Stimulated activated CD4-positive, alpha-beta T cell treated with anti-CD3 and anti-CD28 coated beads, Interleukin-2, amount 100 ng/mL, for 48 hours (primary cell): ENCODE measurements around the gene ARHGAP19.

Experiments used
- DNase-seq, 2 donors: peaks; one replicate each; pipeline ENCODE4 v3.0.0-alpha.2; 2020

The ARHGAP19 gene

GRCh38 chr10:97190450-97190849 is 102.0 kb downstream of the ARHGAP19 start:
- no peak for DNase-seq

DNA sequence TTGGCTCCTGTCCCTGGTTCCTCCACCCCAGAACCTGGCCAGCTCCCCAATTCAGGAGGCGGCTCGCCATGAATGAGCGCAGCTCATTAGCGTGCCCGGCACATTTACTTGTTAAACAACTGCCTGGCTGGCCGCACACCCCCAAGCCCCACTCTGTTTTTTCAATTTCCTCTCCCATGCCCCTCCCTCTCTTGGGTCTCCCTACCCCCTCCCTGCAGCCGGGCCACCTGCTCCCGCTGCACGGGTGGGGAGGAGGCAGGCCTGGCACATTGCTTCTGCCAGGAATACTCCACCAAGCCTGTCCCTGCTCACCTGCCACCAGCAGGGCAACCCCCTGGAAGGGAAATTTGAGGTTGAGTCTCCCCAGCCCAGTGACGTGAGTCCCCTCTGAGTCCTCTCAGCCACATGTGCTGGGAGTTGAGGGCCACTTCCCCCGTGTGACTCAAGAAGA is 104.2 kb downstream of the ARHGAP19 start:
- DNase-seq: no peak

GRCh38 chr10:97186911-97187310 is 105.5 kb downstream of the ARHGAP19 start:
- no peak for DNase-seq

DNA sequence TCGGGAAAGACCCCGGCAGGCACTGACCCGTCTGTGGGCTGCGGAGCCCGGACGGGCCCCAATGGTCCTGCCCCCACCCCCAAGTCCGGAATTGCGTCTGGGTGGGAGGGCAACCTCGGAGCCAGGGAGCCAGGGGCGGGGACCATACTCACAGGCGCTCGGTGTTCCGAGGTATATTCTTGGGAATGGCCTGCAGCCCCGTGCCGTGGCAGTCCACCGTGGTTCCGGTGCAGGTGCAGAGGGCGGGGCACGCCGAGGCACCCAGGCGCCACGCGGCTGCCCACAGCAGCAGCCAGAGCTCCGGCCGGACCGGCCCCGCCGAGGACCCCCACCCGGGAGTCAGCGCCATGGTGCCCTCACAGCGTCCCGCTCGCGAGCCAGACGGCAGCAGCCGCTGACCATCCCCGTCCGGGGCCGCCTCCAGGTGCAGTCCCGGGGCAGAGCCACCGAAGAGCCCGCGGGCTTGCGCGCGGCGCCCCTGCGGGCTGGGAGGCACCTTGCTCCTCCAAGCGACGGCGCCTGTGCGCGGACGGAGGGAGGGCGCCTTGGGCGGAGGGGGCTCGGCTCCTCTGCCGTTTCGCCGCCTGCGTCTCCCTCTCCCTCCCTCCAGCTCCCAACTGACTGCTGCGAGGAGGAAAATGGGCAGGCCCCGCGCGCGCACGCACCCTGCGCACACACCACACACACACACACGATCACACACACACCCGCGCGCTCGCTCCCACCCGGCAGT is 106.9 kb downstream of the ARHGAP19 start, which contains the start of gene SLIT1:
SLIT1 (minus strand) TSS at position 634 of the 733 bp plus-strand sequence; CDS start at position 349, 285 bp downstream.
- no peak for DNase-seq

GRCh38 chr10:97184971-97185325 is 107.5 kb downstream of the ARHGAP19 start:
- DNase-seq: no peak

DNA sequence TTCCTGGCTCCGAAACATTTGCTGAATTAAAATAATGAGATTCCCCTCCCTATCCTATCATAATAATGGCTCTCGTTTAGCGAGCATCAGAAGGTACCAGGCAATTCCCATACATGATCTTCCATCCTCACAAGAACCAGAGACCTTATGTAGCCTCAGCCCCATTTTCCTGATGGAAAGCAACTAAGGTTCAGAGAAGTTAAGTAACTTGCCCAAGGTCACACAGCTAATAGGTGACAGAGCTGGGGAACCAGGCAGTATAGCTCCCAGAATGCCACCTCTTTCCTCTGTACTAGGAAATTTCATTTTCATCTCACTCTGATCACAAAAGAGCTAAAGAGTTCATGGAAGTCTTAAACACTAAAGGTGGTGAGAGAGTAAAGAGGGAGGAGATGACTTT is 109.1 kb downstream of the ARHGAP19 start:
- no peak for DNase-seq

DNA sequence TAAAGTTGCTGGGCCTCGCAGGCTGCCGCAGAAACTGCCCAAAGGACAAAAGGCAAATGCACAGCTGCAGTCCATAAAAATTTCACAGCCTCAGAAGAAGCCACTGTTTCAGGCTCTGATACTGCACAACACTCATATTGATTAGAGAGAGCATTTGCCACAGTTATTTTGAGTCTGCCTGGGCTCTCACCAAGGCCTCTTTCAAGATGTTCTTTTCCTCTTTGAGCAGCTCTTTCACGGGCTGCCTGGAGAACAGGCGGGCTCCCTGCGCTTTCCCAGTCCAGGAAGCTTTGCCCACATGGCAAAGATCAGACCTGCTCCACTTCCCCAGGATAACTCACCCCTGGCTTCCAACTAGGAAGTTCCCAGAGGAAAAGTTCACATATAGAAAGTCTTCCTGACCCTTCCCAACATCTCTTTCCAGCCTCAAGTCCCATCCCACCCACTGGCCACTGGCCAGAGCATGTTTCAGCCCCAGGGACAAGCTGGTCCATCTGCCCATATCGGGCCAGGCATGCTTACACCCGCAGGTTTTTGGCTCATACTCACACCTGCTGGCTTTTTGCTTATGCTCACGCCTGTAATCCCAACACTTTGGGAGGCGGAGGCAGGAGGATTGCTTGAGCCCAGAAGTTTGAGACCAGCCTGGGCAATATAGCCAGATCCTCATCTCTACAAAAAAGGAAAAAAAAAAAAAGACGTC is 110.0 kb downstream of the ARHGAP19 start:
- no peak for DNase-seq

DNA sequence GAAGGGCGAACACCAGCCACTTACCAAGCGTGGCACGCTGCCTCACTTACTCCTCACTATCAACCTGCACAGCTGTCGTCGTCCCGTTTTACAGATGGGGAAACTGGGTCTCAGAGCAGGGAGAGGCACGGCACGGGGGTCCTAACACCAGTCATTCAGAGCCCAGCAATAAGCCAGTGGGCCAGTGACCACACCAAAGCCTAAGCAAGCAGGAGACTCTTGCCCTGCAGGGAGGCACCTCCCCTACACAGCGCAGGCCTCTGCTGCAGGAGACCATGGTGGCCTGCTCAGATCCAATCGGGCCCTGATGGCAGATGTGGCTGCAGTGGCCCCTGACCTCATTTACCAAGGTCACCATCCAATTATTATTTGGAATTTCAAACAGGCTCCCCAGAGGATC is 111.5 kb downstream of the ARHGAP19 start:
- DNase-seq: no peak

- no peak for DNase-seq
Measured at GRCh38 chr10:97180363-97180755, 112.1 kb downstream of the ARHGAP19 start.

DNA sequence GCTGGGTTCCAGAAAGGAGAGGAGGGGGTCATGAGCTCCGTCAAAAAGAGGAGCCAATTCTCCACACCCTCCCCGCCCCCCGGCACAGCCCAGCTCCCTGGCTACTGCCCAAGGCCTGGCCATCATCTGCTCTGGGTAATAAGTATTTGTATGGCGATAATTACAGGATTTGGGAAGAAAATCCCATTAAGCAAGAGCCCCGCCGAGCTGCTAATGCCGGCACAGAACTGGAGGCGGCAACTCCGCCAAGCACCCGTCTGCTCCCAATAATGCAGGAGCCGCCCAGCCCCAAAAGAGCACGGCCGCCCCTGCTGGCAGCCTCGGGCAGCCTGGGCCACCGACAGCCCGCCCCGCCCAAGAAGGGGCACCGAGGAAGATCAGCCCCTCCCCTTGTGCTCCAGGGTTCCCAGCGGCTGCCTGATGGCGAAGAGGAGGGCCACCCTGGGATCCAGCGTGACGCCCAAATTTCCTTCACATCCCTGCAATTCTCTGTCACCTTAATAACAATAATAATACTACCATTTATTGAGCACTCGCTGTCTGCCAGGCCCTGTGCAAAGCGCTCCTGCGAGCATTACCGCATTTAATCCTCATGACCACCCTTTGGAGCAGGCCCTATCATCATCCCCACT is 112.6 kb downstream of the ARHGAP19 start:
- DNase-seq: no peak

GRCh38 chr10:97179311-97179710 is 113.1 kb downstream of the ARHGAP19 start:
- DNase-seq: no peak

- DNase-seq: no peak
Measured at GRCh38 chr10:97178074-97178473, 114.4 kb downstream of the ARHGAP19 start.

DNA sequence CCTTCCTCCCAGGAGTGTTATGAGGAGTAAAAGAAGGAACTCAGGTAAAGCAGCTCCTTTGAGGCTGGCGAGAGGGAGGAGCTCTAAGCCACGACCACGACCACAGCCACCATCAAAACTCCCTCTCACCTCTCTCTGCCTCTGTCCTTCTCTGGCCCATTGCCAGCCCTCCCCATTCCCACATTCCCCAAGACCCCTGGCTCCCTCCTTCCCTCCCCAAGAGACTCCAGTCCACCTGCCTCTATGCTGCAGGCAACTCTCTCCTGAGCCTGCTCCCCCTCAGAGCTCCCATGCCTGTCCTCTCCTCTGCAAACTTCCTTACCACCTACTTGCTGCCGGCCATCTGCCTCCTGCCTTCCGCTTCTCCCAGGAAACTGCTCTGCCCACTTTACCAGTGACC is 116.2 kb downstream of the ARHGAP19 start:
- no peak for DNase-seq

- no peak for DNase-seq
Measured at GRCh38 chr10:97175586-97175985, 116.9 kb downstream of the ARHGAP19 start.

DNA sequence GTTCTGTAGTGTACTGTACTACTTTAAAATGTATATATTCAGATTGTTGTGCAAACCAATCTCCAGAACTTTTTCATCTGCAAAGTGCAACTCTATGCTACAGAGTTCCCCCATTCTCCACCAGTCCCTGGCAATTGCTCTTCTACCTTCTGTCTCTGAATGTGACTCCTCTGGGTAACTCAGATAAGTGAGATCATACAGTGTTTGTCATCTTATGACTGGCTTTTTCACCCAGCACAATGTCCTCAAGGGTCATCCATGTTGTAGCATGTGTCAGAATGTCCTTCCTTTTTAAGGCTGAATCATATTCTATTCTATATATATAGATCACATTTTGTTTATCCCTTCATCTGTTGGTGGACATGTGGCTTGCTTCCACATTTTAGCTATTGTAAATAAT is 117.5 kb downstream of the ARHGAP19 start:
- DNase-seq: no peak

DNA sequence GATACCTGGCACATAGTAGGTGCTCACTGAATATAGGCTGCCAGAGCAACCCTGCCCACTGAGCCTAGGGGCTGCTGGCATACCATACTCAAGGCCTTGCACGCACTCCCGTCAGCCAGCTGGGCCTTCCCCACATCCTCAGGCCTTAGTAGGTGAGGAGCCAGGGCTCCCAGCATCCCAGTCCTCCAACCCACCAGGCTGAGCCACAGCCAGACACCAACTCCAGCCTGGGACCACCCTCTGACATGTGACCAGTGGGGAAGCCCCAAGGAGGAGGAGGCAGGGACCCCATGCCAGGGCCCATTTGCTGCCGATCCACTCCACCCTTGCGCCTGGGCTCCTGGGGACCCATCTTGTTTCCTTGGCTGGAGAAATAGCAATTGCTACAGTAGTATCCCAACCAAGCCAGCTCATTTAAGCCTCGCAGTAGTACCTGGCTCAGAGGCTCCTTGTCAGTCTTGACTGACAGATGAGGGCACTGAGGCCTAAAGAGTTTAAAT is 118.1 kb downstream of the ARHGAP19 start:
- DNase-seq: no peak

- DNase-seq: no peak
Measured at GRCh38 chr10:97173036-97173435, 119.4 kb downstream of the ARHGAP19 start.
